T-cell (primary cell): Measurements from ENCODE around the gene CISTR. TPM values are rescaled to one million over a fixed set of nuclear protein-coding genes. Genes with fewer than 3 reads are reported as not detected.
A peak's percentile ranks its signal among the peaks of the same experiment; 100 is the strongest.

Experiments
- ATAC-seq, 4 experiments: fragments of 200-7000 bp in 3 of 4; fragments of 150-1000 bp in 1 of 4; cut with Tn5 transposase; replicated peaks in 1 of 4; 1 replicate in 3 of 4; 2 replicates in 1 of 4; pipeline ENCODE4 v1.10.0; 2021; ENCODE audit warnings: moderate library complexity in 3 of 4, mild to moderate bottlenecking in 2 of 4, moderate number of reproducible peaks in 1 of 4
- CTCF ChIA-PET, 2 donors: fragments of 300-600 bp; sonication (Branson Sonifier 250); formaldehyde crosslinking; loops; one replicate each; lab custom pipeline; 2022; ENCODE audit warnings: antibody characterized with exemption in 2 of 2; lab: Charles Lee
- POLR2A ChIA-PET, 2 donors: fragments of 300-600 bp; sonication (Branson Sonifier 250); formaldehyde crosslinking; loops; one replicate each; lab custom pipeline; 2022; ENCODE audit warnings: antibody characterized with exemption in 2 of 2; lab: Charles Lee
- DNase-seq, 35 experiments: peaks; one replicate each; pipeline versions ENCODE4 v3.0.0 to v3.0.0-alpha.2; 2013 to 2023
- H3K27ac ChIP-seq: one replicate; pipeline ENCODE4 v1.5.1; 2013; ENCODE audit warnings: low read length
- H3K27me3 ChIP-seq, 2 experiments: replicated peaks in 1 of 2; 1 replicate in 1 of 2; 2 replicates in 1 of 2; pipeline versions ENCODE4 v1.6.1 to v1.7.0; 2013; ENCODE audit warnings: low read length in 1 of 2, mixed read lengths in 1 of 2; ENCODE audit not compliant: control insufficient read depth in 2 of 2, insufficient read depth in 2 of 2; ENCODE audit errors: extremely low read depth in 1 of 2
- H3K36me3 ChIP-seq, 2 donors: 1 replicate in 1 of 2; 2 replicates in 1 of 2; pipeline versions ENCODE4 v1.6.1 to v1.7.0; 2013; ENCODE audit warnings: low read length in 1 of 2; ENCODE audit not compliant: control insufficient read depth in 2 of 2, insufficient read depth in 1 of 2; ENCODE audit errors: extremely low read depth in 1 of 2
- H3K4me1 ChIP-seq, 2 experiments: 1 replicate in 1 of 2; 2 replicates in 1 of 2; pipeline versions ENCODE4 v1.6.1 to v1.7.0; 2013; ENCODE audit warnings: low read length in 2 of 2, mixed read lengths in 1 of 2; ENCODE audit not compliant: insufficient read depth in 2 of 2, control insufficient read depth in 1 of 2; ENCODE audit errors: extremely low read depth in 1 of 2
- H3K4me3 ChIP-seq, 2 donors: 1 replicate in 1 of 2; 2 replicates in 1 of 2; pipeline versions ENCODE4 v1.5.1 to v1.7.0; 2013; ENCODE audit warnings: mild to moderate bottlenecking in 2 of 2, low read length in 1 of 2, moderate library complexity in 1 of 2; ENCODE audit not compliant: control insufficient read depth in 1 of 2; ENCODE audit errors: extremely low read depth in 1 of 2
- H3K9me3 ChIP-seq: 2 replicates; pipeline ENCODE4 v1.7.0; 2013
- H3K27ac Mint-ChIP-seq, 2 donors: one replicate each; pipeline ENCODE4 v1.8.0; 2020 to 2021; ENCODE audit warnings: mild to moderate bottlenecking in 2 of 2, mixed read lengths in 2 of 2
- H3K27me3 Mint-ChIP-seq, 2 donors: one replicate each; pipeline ENCODE4 v1.8.0; 2021 to 2022; ENCODE audit warnings: mixed read lengths in 2 of 2
- H3K36me3 Mint-ChIP-seq: one replicate; pipeline ENCODE4 v1.8.0; 2021; ENCODE audit warnings: mixed read lengths
- H3K4me1 Mint-ChIP-seq, 3 donors: one replicate each; pipeline ENCODE4 v1.8.0; 2020 to 2022; ENCODE audit warnings: mixed read lengths in 3 of 3, mild to moderate bottlenecking in 1 of 3
- H3K4me3 Mint-ChIP-seq, 3 donors: one replicate each; pipeline ENCODE4 v1.8.0; 2020 to 2022; ENCODE audit warnings: mild to moderate bottlenecking in 3 of 3, mixed read lengths in 3 of 3, moderate library complexity in 3 of 3
- H3K9me3 Mint-ChIP-seq, 3 donors: one replicate each; pipeline ENCODE4 v1.8.0; 2020 to 2022; ENCODE audit warnings: mixed read lengths in 3 of 3
- WGBS: methylation state at CpG from one replicate; pipeline ENCODE4 v1.1.5; 2013; ENCODE audit warnings: missing lambda C conversion rate; ENCODE audit not compliant: insufficient coverage; 5-methylcytosine and 5-hydroxymethylcytosine counted together
- total RNA-seq, 35 experiments: library from RNA in 6 of 35; stranded (reverse) in 6 of 35; fragments of 120-200 nt in 1 of 35; gene quantifications; one replicate each; pipeline versions ENCODE4 v1.2.1 to v1.2.4 and lab custom pipeline; 2013 to 2026

Gene CISTR
- total RNA-seq, 5 donors from 2014 or later (not counting 1 experiment from before 2014, with no cell fraction given) = not detected

DNA sequence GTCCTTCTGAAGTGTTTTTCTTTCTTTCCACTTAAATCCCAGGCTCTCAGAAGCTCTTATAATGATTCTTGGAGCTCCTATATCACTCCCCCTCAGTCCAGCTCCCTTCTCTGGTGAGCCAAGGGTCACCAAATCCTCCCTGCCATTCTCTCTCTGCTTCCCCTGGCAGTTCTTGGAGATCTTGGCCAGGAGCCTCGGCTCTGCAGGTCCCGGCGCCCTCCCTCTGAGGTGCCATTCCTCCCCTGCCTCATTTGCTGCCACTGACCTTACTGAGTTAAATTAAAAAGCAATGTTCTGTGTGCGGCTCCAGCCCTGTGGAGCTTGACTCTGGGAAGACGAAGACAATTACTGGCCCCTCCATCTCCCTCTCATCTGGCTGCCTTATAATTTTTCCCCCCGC lies 7.0 kb downstream of the CISTR start:
- peaks cover 21 to 46% of the 10 kb centered on the region in 2 donors for H3K27me3 Mint-ChIP-seq
- no peak for ATAC-seq
- H3K4me1 Mint-ChIP-seq = peaks cover 15 to 25% (median 19%) of the 10 kb centered on the region in 3 donors
- 26% methylated on average over 3 of the region's 6 CpGs for WGBS
- no peak overlapping the region for H3K4me3 Mint-ChIP-seq
- ChIA-PET POLR2A (interaction anchor here (0.5 to 1.1 kb wide), 2 partner anchors 8 to 18 kb away, joined by 3 read pairs; partner anchors contain the start of gene CALCOCO1 (in 1 of the 2)), CTCF (interaction anchor here (0.6 to 5.5 kb wide), 16 partner anchors 8 to 754 kb away, joined by 3 to 71 read pairs (median 10); partner anchors contain the start of gene CALCOCO1 (in 1 of the 2))
- H3K27me3 ChIP-seq = peaks cover 11 to 78% of the 10 kb centered on the region in 2 experiments
- no peaks in the 10 kb centered on the region for H3K36me3 Mint-ChIP-seq
- H3K9me3 Mint-ChIP-seq = no peaks in the 10 kb centered on the region
- no peak overlapping the region for H3K4me3 ChIP-seq
- no peak overlapping the region for H3K27ac ChIP-seq
- H3K36me3 ChIP-seq = no peaks in the 10 kb centered on the region
- H3K27ac Mint-ChIP-seq = no peak overlapping the region
- no peaks in the 10 kb centered on the region for H3K9me3 ChIP-seq
- DNase-seq = no peak
- H3K4me1 ChIP-seq = peaks cover 4 to 34% of the 10 kb centered on the region in 2 experiments

DNA sequence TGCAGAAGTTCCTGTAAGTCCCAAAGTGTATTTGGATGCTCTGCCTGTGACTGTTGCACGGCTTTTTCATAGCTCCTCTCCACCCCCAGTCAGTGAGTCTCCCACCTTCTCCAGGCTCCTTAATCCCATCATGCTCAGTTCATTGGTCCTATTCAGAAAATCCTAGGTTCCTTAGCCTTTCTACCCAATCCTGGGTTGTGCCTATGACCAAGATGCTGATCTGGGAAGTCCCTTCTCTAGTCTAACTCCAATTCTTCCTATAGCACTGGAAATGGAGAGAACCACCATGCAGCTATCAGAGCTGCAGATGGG lies 7.7 kb downstream of the CISTR start:
- H3K4me1 ChIP-seq = peaks cover 8 to 41% of the 10 kb centered on the region in 2 experiments
- H3K9me3 Mint-ChIP-seq = no peaks in the 10 kb centered on the region
- CTCF ChIA-PET = interaction anchor here (0.7 to 5.5 kb wide), 23 partner anchors 7 to 423 kb away, joined by 3 to 71 read pairs (median 4); partner anchors contain the start of genes AAAS (in 1 of the 2), ATP5MC2 (in 1 of the 2) and CALCOCO1 (in 1 of the 2)
- peaks cover 22 to 31% (median 25%) of the 10 kb centered on the region in 3 donors for H3K4me1 Mint-ChIP-seq
- peaks cover 23 to 52% of the 10 kb centered on the region in 2 donors for H3K27me3 Mint-ChIP-seq
- no peak overlapping the region for H3K27ac ChIP-seq
- no peak overlapping the region for H3K4me3 ChIP-seq
- H3K9me3 ChIP-seq = no peaks in the 10 kb centered on the region
- POLR2A ChIA-PET = interaction anchor here (0.5 to 1.1 kb wide), 3 partner anchors 8 to 40 kb away, joined by 3 read pairs; partner anchors contain the start of gene CALCOCO1 (in 1 of the 2)
- no peaks in the 10 kb centered on the region for H3K36me3 Mint-ChIP-seq
- DNase-seq (no peak), ATAC-seq (no peak)
- peaks cover 14 to 85% of the 10 kb centered on the region in 2 experiments for H3K27me3 ChIP-seq
- 100% methylated on average over 1 of the region's 1 CpG for WGBS
- no peaks in the 10 kb centered on the region for H3K36me3 ChIP-seq
- no peak overlapping the region for H3K27ac Mint-ChIP-seq
- no peak overlapping the region for H3K4me3 Mint-ChIP-seq

DNA sequence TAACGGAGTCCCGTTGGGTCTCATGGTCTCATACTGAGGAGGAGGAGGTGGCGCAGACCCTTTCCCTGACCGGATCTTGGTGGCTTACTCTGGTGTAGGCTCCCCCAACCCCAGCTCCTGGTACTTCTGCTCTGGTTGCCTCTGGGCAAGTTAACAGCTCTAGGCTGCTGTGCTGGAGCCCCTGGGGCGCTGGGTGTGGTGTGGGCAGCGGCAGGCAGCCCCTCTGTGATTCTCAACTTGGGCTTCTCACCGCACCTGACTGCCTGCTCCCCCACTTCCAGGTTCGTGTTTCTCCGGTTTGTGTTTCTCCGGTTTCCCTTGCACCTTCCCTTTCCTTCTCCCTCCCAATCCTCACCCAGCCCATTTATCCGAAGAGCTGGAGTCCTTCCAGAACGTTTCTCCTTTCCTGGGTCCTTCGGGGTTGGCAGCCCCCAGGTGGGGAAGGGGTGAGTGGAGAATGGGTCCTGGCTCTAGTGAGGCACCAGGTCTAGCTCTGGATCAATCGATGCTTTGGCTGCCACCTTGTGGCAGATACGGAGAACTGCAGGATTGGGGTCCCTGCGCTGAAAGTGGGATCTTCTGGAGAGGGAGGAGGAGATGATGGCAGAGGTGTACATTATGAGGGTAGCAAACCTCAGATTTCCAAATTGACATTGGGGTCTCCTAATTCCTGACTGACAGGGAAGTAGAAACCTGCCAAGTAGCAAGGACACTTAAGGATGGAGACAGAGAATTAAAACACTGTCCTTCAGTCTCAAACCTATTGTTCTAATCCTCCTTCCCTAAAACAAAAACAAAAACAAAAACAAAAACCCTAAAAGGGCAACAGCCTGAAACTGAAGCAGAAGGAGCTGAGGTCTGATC lies 8.3 kb downstream of the CISTR start:
- H3K4me3 ChIP-seq = peak overlapping the region in 1 of 2 donors; percentile 1
- H3K36me3 ChIP-seq = no peaks in the 10 kb centered on the region
- DNase-seq (peak in 33 of 35 experiments; percentile 21 to 81 (median 49)), ATAC-seq (peak; percentile 50 to 64 (median 58))
- Mint-ChIP-seq H3K4me1 (peaks cover 27 to 37% (median 30%) of the 10 kb centered on the region in 3 donors), H3K27me3 (peaks cover 28 to 57% of the 10 kb centered on the region in 2 donors), H3K4me3 (peak overlapping the region; percentile 42 to 74 (median 55)), H3K27ac (peak overlapping the region in 1 of 2 donors; percentile 53), H3K36me3 (no peaks in the 10 kb centered on the region), H3K9me3 (no peaks in the 10 kb centered on the region)
- H3K27me3 ChIP-seq = peaks cover 12 to 86% of the 10 kb centered on the region in 2 experiments
- no peak overlapping the region for H3K27ac ChIP-seq
- ChIA-PET CTCF (interaction anchor here (0.6 to 5.5 kb wide), 24 partner anchors 8 to 422 kb away, joined by 3 to 71 read pairs (median 4); partner anchors contain the start of genes AAAS (in 1 of the 2), ATP5MC2 (in 1 of the 2) and CALCOCO1 (in 1 of the 2)), POLR2A (interaction anchor here in 1 of 2 donors (0.6 kb wide), 1 partner anchor 40 kb away, joined by 3 read pairs; no protein-coding TSS in a partner anchor)
- H3K9me3 ChIP-seq = no peaks in the 10 kb centered on the region
- 8% methylated on average over 7 of the region's 16 CpGs for WGBS
- H3K4me1 ChIP-seq = peaks cover 8 to 46% of the 10 kb centered on the region in 2 experiments

DNA sequence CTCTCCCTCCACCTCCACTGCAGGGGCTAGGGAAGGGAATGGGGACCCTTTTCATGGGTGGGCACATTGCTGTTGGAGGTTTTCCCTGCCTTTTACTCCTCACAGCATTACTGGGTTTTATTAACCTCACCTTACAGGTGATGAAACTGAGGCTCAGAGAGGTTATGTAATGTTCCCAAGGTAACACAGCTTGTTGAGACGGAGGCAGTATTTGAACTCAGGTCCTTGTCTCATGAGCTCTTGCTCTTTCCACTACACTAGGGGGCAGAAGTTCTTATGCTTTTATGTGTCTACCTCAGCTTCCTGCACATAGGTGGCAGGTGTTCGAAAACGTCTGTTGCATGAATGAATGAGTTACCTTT lies 11.7 kb downstream of the CISTR start:
- Mint-ChIP-seq H3K4me3 (no peak overlapping the region), H3K27me3 (peaks cover 28 to 72% of the 10 kb centered on the region in 2 donors)

DNA sequence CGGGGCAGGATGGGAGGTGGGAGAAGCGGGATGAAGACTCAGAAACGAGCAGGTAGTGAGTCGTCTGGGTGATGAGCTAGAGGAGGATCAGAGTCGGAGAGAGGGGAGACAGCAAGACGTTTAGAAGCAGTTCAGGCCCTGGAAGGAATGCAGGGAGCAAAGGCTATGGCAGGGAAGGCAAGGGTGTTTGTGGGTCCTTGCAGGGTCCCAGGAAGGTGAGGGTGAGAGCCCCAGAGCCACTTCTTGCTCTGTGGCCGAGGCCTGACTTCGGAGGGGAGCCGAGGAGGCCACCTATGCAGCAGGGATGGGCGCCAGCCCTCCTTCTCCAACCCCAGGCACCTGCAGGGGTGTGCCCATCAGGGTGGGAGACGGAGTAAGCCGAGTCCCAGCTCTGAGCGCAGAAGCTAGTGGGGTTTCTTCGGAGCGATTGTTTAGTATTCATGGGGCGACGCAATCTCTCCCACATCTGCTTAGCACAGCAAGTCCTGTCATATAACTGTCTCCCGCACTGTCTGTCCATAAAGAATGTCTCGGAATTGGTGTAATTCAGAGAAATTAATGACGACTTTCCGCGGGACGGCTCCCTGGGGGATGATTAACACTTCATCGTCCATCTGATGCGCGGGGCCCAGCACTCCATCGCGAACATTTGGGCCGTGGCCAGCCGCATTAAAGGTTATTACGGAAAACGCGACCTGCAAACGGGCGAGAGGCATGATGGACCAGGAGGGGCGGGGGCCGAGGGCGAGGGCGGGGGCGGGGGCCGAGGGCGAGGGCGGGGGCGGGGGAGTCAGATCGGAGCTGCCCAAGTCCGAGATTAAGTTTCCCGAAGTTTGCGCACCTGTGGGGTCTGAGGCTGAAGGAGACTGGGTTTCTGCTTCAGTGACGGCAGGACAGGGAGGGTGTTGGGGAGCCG lies 12.3 kb downstream of the CISTR start:
- ChIA-PET POLR2A (interaction anchor here in 1 of 2 donors (0.6 to 0.7 kb wide), 2 partner anchors 9 to 17 kb away, joined by 3 read pairs; no protein-coding TSS in a partner anchor), CTCF (interaction anchor here (0.6 to 1.4 kb wide), 8 partner anchors 8 to 587 kb away, joined by 3 to 6 read pairs (median 4); partner anchors contain the start of gene CALCOCO1 (in 1 of the 2))
- Histone ChIP-seq H3K36me3 (no peaks in the 10 kb centered on the region), H3K4me3 (peak overlapping the region; percentile 46 to 67), H3K4me1 (peaks cover 4 to 31% of the 10 kb centered on the region in 2 experiments), H3K9me3 (no peaks in the 10 kb centered on the region), H3K27me3 (peaks cover 12 to 83% of the 10 kb centered on the region in 2 experiments), H3K27ac (no peak overlapping the region)
- WGBS = 9% methylated on average over 17 of the region's 50 CpGs
- Mint-ChIP-seq H3K4me3 (peak overlapping the region in 2 of 3 donors; percentile 69 to 71), H3K36me3 (no peaks in the 10 kb centered on the region), H3K9me3 (no peaks in the 10 kb centered on the region), H3K27ac (peak overlapping the region in 1 of 2 donors; percentile 41), H3K27me3 (peaks cover 28 to 66% of the 10 kb centered on the region in 2 donors), H3K4me1 (peaks cover 23 to 26% (median 23%) of the 10 kb centered on the region in 3 donors)
- DNase-seq (no peak), ATAC-seq (peak; percentile 14 to 29 (median 23))

More for the DNA sequence above, 11.7 kb downstream of the CISTR start:
- H3K4me3 ChIP-seq = no peak overlapping the region
- Mint-ChIP-seq H3K36me3 (no peaks in the 10 kb centered on the region), H3K4me1 (peaks cover 22 to 26% (median 23%) of the 10 kb centered on the region in 3 donors), H3K27ac (no peak overlapping the region), H3K9me3 (no peaks in the 10 kb centered on the region)
- DNase-seq (no peak), ATAC-seq (no peak)
- H3K27ac ChIP-seq = no peak overlapping the region
- H3K9me3 ChIP-seq = no peaks in the 10 kb centered on the region
- peaks cover 4 to 31% of the 10 kb centered on the region in 2 experiments for H3K4me1 ChIP-seq
- WGBS = 60% methylated on average over 2 of the region's 3 CpGs
- POLR2A ChIA-PET = interaction anchor here (0.6 kb wide), 2 partner anchors 18 to 33 kb away, joined by 3 to 6 read pairs; no protein-coding TSS in a partner anchor
- peaks cover 12 to 85% of the 10 kb centered on the region in 2 experiments for H3K27me3 ChIP-seq
- CTCF ChIA-PET = interaction anchor here (0.9 to 1.0 kb wide), 3 partner anchors 13 to 38 kb away, joined by 3 to 4 read pairs (median 4); partner anchors contain the start of gene CALCOCO1 (in 1 of the 2)
- no peaks in the 10 kb centered on the region for H3K36me3 ChIP-seq
